HG02943 (cell line): ENCODE results near the gene VASP.

Source experiments
- ATAC-seq: cut with Tn5 transposase; IDR thresholded peaks from one replicate; pipeline ENCODE4 v1.9.1; 2021; ENCODE audit warnings: mild to moderate bottlenecking, low read depth, moderate library complexity; ENCODE audit not compliant: unreplicated experiment

VASP gene

DNA sequence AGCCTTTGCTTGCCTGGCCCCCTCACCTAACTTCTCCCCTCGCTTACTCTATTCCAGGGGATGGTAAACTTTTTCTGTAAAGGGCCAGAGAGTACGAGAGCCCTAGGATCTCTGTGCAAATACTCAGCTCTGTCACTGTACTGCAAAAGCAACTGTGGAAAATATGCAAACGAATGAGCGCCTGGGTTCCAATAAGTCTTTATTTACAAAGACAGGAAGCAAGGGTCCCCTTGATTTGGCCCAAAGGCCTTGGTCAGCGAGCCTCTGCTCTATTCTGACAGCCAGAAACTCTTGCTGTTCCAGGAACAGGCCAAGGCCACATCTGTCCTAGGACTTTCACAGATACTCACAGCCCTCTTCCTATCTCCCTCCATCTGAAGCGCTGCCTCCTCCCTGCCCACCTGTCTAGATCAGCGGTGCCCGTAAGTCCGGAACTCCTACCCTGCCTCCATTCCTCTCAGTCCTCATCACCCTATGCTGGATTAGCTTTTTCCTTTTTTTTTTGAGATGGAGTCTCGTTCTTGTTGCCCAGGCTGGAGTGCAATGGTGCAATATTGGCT lies 40.0 kb downstream of the VASP start:
- no peak for ATAC-seq

DNA sequence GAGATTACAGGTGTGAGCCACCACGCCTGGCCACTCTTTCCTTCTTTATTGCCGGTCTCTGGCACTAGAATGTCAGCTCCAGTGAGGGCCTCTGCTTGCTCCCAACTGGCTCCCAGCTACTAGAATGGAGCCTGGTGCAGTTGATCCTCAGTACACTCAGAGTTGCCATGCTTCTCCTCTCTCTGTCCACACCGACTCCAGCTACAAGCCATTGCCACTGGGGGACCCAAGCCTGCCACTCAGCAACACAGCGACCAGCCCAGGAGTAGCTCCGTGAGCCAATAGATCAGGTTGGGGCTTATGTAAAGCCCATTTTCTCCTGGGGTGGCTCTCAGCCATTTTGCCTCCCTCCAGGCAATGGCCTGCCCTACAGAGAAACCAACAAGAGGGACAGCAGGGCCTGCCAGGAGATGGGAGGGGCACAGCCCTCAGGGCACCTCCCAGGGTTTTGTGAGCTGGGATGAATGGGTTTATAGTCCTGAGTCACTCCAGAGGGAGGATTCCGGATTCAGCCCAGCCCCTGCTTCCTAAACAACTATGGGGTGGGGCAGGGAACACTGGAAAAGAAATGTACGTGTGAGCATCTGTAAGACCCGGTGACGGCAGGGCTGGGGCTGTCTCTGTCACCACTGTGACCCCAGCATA lies 40.8 kb downstream of the VASP start:
- ATAC-seq = no peak

DNA sequence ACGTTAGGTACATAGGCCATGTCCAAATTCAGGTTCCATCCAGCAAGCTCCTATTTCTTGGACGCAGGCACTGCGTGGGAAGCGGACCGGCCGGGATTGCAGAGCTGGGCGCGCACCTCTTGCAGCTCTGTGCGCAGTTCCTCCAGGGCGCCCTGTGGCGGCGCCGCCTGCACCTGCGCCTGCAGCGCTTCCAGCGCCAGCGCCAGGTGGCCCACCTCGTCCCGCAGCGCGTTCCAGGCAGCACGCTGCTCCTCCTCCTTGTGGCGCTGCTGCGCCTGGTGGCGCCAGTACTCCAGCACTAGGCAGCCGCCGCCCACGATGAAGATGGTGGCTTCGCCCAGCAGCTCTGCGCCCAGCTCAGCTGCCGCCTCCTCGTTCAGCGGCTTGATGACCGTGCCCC lies 46.2 kb downstream of the VASP start:
- ATAC-seq = no peak

DNA sequence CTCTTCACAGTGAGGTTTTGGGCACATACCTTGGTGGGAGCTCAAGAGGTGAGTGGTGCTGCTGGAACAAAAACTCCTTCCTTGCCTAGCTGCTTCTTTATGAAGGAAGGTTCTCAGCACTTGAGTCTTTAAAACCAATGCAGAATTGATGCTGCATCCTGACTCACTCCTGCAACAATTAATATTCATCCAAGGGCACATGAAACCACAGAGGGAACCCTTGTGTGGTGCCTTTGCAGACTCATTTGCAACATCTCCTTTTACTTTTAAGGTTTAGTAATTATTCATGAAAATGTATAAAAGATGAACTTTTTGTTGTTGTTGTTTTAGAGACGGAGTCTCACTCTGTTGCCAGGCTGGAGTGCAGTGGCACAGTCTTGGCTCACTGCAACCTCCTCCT lies 47.2 kb downstream of the VASP start:
- no peak for ATAC-seq

DNA sequence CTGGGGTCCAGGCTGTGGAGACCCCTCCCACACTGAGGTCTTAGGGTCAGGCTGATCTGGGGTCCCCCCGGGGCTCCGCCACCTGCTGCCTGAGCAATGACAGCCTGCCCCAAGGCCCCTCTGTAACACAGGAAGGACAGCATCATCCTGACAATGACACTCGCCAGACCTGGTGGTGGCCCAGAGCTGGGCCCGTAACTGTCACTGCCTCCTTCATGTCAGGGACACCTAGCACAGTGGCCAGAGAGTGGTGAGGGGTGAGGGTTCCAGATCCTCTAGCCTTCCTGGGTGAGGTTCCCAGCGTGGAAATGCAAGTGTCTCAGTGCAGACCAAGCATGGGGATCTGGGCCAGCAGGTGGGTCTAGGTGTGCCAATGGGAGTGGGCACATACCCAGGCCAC lies 49.6 kb downstream of the VASP start:
- ATAC-seq = no peak

DNA sequence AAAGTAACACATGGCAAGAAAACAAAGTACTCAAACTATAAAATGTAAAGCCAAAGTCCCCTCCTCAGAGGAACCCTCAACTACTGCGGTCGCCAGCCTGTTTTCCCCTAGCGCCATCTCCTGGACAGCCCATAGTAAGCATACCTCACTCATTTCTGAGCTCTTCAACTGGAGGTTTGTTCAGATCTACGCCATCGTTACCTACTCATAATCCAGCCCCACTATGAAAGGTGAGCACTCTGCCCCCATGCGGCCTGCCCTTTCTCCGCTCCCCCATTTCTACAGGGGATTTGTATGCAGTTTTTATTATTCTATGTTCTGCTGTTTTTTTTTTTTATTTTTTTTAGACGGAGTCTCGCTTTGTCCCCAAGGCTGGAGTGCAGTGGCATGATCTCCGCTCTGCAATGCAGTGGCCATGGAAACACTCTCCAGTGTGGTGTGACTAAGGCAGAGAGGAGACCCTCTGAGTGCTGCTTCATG lies 51.2 kb downstream of the VASP start:
- no peak for ATAC-seq

DNA sequence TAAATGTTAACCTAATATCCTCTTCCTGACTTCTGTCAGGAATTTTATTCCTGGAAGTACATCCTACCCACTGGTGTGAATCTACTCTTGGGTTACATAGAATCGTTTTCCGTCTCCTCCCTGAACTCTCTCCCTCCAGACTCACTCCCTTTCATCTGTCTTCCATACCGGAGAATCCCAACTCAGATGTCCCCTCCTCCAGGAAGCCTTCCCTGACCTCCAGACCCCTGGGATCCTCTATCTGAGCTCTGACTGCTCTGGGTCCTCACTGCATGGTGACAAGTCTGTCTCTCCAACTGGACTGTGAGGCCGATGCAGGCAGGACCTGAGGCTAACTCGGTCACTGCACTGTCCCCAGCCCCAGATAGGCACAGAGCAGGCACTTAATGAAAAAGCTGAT lies 52.8 kb downstream of the VASP start:
- ATAC-seq = no peak

DNA sequence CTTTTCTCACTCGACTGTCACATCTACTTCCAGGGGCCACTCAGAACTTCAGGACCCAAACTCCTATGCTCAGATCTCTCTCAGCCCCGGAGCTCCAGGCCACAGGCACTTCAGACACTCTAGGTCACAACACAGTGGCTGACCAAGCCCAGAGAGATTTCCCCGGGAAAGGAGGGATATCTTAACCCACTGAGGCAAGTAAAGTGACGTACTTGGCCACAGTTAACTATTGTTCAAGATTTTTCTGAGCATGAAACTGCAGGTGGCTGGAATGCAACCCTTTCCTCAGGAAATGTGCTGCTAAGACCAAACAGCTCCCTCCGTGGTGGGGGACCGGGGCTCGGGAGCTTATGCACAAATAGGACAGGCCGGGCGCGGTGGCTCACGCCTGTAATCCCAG lies 53.4 kb downstream of the VASP start:
- no peak for ATAC-seq

DNA sequence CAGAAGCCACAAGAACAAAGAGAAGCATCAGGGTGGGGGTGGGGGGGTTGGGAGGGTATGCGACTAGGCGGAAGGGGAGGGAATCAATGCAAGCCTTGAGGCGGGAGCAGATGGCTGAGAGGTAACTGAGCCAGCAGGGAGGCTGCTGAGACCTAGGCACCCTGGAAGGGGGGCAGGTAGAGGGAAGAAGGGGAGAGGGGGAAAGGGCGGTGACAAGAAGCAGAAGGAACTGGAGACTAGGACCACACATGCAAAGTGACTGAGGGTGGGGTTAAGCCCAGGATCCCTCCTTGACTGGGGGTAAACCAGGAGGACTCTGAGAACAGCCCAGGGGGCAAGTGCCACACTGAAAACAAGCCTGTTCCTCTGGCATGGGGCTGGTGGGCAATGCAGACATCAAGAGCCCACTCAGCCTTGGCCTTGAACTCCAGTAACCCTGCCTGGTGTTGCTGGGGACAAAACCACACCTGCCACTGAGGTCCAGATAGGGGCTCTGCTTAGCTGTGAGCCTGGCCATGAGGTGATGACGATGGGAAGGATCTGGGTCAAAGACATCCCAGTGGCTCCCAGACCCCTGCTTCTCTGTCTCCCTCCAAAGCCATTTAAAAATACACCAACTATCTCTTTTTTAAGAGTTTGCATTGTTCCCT lies 57.0 kb downstream of the VASP start:
- no peak for ATAC-seq

DNA sequence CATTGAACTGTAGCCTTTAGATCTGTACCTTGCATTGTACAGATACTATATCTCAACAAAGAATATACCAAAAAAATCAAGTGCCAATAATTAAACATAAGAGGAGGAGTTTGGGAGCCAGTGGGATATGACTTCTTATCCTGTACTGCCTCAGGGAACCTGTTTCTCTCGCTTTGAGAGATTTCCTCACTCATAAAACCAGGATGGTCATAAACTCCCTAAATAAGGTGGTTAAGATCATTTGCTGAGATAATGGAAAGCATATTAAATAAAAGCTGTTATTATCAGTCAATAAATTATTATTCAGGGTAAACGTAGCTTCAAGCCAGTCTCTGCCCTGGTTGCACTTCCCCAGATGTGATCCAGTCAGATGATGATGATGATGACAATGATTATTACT lies 60.3 kb downstream of the VASP start:
- ATAC-seq = no peak

DNA sequence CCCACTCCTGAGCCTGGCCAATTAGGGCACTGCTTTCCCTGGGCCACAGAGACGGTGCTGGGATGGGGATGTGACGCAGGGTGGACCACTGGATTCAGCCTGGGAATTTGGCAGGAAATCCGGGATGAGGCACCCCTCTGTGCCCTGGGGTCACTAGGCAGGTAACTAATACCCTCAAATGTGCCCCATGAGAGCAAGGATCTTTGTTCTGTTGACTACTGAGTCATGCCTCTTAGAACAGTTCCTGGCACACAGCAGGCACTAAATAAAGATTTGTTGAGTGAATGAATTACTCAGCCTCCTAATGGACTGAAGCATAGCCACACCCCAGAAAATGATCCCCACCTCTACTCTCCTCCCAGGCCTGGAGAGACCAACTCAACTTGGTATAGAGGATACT lies 61.5 kb downstream of the VASP start:
- no peak for ATAC-seq

DNA sequence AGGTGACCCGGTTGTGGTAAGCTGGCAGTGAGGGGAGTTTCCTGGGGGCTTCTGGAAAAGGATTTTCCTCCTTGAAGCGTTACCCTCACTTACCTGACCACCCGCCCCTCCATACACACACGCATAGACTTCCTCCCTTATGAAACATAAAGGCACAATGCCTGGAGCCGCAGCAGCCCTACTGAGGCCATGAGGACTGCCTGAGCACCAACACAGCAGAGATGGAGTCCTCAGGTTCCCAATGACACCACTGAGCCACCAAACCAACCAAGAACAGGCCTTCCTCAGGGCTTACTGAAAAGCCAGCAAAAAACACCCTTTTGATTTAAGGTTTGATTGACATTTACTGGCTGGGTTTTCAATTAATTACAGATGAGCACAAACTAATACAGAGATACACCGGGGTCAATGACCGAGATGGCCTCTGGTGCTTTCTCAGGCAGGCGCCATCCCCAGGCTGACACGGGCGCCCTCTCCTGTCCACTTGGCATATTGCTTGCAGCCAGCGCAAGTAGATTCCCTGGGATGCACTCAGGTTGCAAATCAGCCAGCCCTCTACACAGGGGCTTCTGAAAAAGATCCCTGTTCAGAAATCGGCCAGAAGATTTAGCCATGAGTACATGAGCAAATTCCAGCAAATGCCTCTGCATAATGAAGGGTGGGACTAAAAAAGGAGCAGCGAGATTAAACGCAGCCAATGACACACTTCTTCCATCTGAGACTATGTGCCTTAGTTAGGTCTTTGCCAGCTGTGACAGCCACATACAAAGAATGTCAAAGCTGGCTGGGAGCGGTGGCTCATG lies 62.5 kb downstream of the VASP start:
- no peak for ATAC-seq

DNA sequence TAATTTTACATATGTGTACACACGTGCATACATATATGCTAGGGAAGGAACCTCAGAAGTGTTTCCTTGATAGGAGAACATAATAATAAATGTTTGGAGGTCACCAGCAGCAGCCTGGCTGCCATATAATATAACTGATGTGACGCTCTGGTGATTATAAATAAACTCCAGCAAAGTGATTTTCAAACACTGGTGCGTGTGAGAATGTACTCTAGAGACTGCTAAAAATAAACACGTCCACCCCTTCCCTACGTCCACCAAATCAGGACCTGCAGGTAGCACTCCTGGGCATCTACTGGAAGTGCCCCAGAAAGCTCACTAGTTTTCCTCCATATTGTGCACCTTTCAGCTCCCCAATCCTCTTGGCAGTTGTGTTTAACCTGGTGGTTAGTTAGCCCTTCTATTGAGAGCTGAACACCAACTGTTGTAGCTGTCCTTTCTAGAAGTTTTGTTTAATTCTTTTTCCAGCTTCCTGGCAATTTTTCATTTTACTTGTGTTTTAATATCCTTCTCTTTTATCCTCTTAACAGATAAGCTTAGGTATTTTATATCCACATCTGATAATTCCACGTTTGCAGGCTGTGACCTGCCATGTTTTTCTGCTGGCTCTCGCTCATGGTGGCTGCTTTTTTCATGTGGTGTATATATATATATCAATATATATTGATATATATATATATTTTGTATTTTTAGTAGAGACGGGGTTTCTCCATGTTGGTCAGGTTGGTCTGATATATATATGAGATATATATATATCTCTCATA lies 64.4 kb downstream of the VASP start:
- no peak for ATAC-seq

DNA sequence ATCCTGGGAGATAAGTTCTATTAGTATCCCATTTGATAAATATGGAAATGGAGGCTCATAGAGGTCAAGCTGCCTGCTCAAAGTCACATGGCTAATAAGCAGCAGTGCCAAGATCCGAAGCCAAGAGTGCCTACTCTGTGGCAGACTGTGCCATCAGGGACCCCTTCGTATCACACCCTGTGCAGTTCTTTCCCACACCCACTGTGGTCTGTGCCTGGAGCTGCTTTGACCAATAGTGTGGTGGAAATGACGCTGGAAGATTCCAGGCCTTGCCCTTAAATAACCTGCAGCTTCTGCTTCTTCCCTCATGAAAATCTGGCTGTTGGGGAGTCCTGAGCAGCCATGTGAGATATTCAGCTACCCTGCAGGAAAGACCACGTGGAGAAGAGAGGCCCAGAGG lies 67.2 kb downstream of the VASP start:
- ATAC-seq = no peak

DNA sequence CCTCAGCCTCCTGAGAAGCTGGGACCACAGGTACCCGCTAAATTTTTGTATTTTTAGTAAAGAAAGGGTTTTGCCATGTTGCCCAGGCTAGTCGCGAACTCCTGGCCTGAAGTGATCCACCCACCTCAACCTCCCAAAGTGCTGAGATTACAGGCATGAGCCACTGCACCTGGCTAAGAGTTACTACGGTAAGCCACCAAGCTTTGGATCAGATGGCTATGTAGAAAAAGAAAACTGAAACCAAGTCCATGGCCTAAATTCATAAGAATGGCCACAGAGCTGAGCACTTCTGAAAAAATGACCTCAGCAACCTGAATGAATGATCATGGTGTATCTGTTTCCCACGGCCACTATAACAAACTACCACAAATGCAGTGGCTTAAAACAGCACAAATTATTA lies 67.9 kb downstream of the VASP start:
- ATAC-seq = no peak
